ENCODE measurements around the gene GRM7.

DNA sequence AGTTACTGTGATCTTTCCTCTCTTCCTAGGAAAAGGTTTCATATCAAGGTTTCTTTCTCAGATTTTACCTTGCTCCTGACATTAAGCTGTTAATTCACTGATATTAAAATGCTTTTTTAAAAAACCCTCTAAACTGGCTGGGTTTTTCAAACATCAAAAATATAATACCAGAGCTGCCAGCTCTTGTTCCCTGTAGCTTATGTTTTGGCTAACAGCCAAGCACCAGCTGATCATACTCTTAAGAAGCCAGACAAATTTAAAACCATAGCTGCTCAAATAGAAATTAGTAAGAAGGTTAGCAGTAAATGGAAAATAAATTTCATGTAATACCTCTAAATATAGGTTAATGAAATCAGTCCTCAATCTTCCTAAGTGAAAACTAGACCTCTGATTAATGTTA is 657.5 kb downstream of the GRM7 start:
- TF ChIP-seq, protein P1, sequence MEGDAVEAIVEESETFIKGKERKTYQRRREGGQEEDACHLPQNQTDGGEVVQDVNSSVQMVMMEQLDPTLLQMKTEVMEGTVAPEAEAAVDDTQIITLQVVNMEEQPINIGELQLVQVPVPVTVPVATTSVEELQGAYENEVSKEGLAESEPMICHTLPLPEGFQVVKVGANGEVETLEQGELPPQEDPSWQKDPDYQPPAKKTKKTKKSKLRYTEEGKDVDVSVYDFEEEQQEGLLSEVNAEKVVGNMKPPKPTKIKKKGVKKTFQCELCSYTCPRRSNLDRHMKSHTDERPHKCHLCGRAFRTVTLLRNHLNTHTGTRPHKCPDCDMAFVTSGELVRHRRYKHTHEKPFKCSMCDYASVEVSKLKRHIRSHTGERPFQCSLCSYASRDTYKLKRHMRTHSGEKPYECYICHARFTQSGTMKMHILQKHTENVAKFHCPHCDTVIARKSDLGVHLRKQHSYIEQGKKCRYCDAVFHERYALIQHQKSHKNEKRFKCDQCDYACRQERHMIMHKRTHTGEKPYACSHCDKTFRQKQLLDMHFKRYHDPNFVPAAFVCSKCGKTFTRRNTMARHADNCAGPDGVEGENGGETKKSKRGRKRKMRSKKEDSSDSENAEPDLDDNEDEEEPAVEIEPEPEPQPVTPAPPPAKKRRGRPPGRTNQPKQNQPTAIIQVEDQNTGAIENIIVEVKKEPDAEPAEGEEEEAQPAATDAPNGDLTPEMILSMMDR (conservative IDR thresholded peaks at IDR 0.05; ENCODE audit: low read length), result no peak
- TF ChIP-seq EZH2phosphoT487 (IDR thresholded peaks at IDR 0.05; ENCODE audit: borderline replicate concordance, low read depth, low read length), result no peak
